Pancreas (tissue), 10 donors: ENCODE results near the gene KCNMA1. TPM values are rescaled to one million over a fixed set of nuclear protein-coding genes. Genes with fewer than 3 reads are reported as not detected.

Source experiments
- ATAC-seq, 4 donors: fragments of 200-7000 bp; cut with Tn5 transposase; one replicate each; pipeline versions ENCODE4 v1.8.0 to v1.9.1; 2020; ENCODE audit warnings: mild to moderate bottlenecking in 4 of 4, moderate library complexity in 4 of 4
- DNase-seq, 6 donors: peaks; one replicate each; pipeline ENCODE4 v3.0.0-alpha.2; 2020
- FAIRE-seq: peaks from 2 replicates; lab custom pipeline; 2012; peaks lifted over from hg19 to GRCh38; lab: Jason Lieb, UNC
- H3K27ac ChIP-seq, 4 donors: fragments of 200-600 bp; sonication (generic); 1 replicate in 3 of 4; 2 replicates in 1 of 4; pipeline versions ENCODE4 v1.5.0 to v1.8.0; 2020
- H3K27me3 ChIP-seq, 4 donors: fragments of 200-600 bp; one replicate each; pipeline ENCODE4 v1.8.0; 2021
- H3K36me3 ChIP-seq, 3 donors: fragments of 200-600 bp; sonication (generic) in 1 of 3; one replicate each; pipeline versions ENCODE4 v1.5.0 to v1.8.0; 2020 to 2021
- H3K4me1 ChIP-seq, 3 donors: fragments of 200-600 bp; one replicate each; pipeline ENCODE4 v1.8.0; 2021
- H3K4me3 ChIP-seq, 4 donors: fragments of 200-600 bp; sonication (generic) in 2 of 4; one replicate each; pipeline versions ENCODE4 v1.5.0 to v1.8.0; 2020 to 2021
- H3K9me3 ChIP-seq, 4 donors: fragments of 200-600 bp; one replicate each; pipeline ENCODE4 v1.8.0; 2021
- CTCF ChIP-seq, 4 donors: fragments of 200-600 bp; sonication (generic) in 3 of 4; IDR thresholded peaks; one replicate each; pipeline versions ENCODE4 v1.5.0 to v1.8.0; 2021; ENCODE audit warnings: antibody characterized with exemption in 4 of 4
- WGBS, 2 donors: extraction: QIAGEN DNeasy Blood & Tissue Kit; methylation state at CpG; one replicate each; pipeline ENCODE4 v1.1.7; 2013; 5-methylcytosine and 5-hydroxymethylcytosine counted together
- intact Hi-C, 3 donors: fragments of 100-400 bp; cut with DNase I; formaldehyde crosslinking; loops; one replicate each; pipeline versions ENCODE4 v1.11.1 to v1.14.2; 2022
- polyA plus RNA-seq, 2 donors: library from polyadenylated mRNA; stranded (reverse); fragments of 200-250 nt; gene quantifications; one replicate each; pipeline ENCODE4 v1.2.3, GENCODE V29; 2013
- total RNA-seq, 6 donors: library from RNA; stranded (reverse); fragmentation: NEBNext Ultra II Directional in 4 of 6; extraction: Animal tissue kit (Norgen Biotek cat#: 25700) in 4 of 6; gene quantifications; one replicate each; pipeline versions ENCODE4 v1.2.1 to v1.2.4, GENCODE V29; 2021 to 2023
- donor health status: healthy with polysubstance abuse.
- donor health status: DM: no; HTN: no; CAD: no; lungs with moderate emphysema.
- donor health status: DM: no; HTN: no; CAD: no.
- donor health status: control.
- donor health status: control.
- donor health status: Bipolar disorder and iron deficiency.
- donor health status: DM: yes; HTN: yes; CAD: no.
- donor health status: DM: no; HTN: no; CAD: no.
- donor health status: DM: no; HTN: no; CAD: no.
- donor health status: DM: yes; HTN: yes; CAD: no.

Gene KCNMA1
- total and polyA plus RNA-seq, 8 donors, result 3.5 to 19.4 (median 9.3) TPM

GRCh38 chr10:77131214-77131613, 506.4 kb downstream of the KCNMA1 start:
- no peak for DNase-seq
- ATAC-seq, result no peak
- H3K36me3 ChIP-seq, result no peaks in the 10 kb centered on the region
- no peak overlapping the region for H3K4me3 ChIP-seq
- no peaks in the 10 kb centered on the region for H3K4me1 ChIP-seq
- intact Hi-C loops, result no loop called here
- FAIRE-seq, result no peak
- H3K9me3 ChIP-seq, result no peaks in the 10 kb centered on the region
- H3K27me3 ChIP-seq, result no peaks in the 10 kb centered on the region
- no peak overlapping the region for H3K27ac ChIP-seq
- 93 to 94% methylated on average over 3 of the region's 3 CpGs for WGBS, 2 donors
- no peak for TF ChIP-seq CTCF (IDR thresholded peaks at IDR 0.05)

- WGBS, 2 donors, result 86 to 90% methylated on average over 1 of the region's 1 CpG
- peaks cover 0 to 9% (median 0%) of the 10 kb centered on the region in 3 donors for H3K4me1 ChIP-seq
- H3K9me3 ChIP-seq, result no peaks in the 10 kb centered on the region
- ATAC-seq (no peak), FAIRE-seq (no peak), DNase-seq (no peak)
- intact Hi-C loops, result no loop called here
- H3K27ac ChIP-seq, result no peak overlapping the region
- no peaks in the 10 kb centered on the region for H3K27me3 ChIP-seq
- no peaks in the 10 kb centered on the region for H3K36me3 ChIP-seq
- no peak overlapping the region for H3K4me3 ChIP-seq
- no peak for TF ChIP-seq CTCF (IDR thresholded peaks at IDR 0.05)
Measured at GRCh38 chr10:77127243-77127642, 510.4 kb downstream of the KCNMA1 start.

DNA sequence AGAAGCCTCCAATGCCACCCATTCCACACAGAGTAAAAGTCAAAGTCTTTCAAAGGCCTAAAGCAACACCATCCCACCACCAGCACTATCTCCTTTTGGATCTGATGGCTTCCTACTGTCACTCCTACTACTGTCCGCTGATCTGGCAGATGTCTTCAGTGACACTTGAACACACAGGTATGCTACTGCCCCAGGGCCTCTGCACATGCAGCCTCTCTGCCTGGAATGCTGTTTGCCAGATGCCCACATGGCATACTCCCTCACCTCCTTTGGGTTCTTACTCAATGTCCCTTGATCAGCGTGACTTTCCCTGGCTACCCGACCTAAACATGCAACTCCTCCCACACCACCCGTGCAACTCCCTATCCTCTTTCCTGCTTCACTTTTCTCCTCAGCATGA, 512.4 kb downstream of the KCNMA1 start:
- intact Hi-C loops, result no loop called here
- 90 to 92% methylated on average over 4 of the region's 4 CpGs for WGBS, 2 donors
- Histone ChIP-seq H3K27ac (no peak overlapping the region), H3K27me3 (no peaks in the 10 kb centered on the region), H3K36me3 (no peaks in the 10 kb centered on the region), H3K9me3 (no peaks in the 10 kb centered on the region), H3K4me1 (peaks cover 0 to 9% (median 0%) of the 10 kb centered on the region in 3 donors), H3K4me3 (no peak overlapping the region)
- DNase-seq (no peak), FAIRE-seq (no peak), ATAC-seq (no peak)
- TF ChIP-seq CTCF (IDR thresholded peaks at IDR 0.05), result no peak

GRCh38 chr10:77123330-77123729, 514.3 kb downstream of the KCNMA1 start:
- 60 to 69% methylated on average over 5 of the region's 5 CpGs for WGBS, 2 donors
- no peak for FAIRE-seq
- H3K9me3 ChIP-seq, result no peaks in the 10 kb centered on the region

More at GRCh38 chr10:77123330-77123729, 514.3 kb downstream of the KCNMA1 start:
- DNase-seq (no peak), ATAC-seq (no peak)
- Histone ChIP-seq H3K27ac (no peak overlapping the region), H3K27me3 (no peaks in the 10 kb centered on the region), H3K4me3 (no peak overlapping the region), H3K36me3 (no peaks in the 10 kb centered on the region), H3K4me1 (peaks cover 0 to 9% (median 0%) of the 10 kb centered on the region in 3 donors)
- intact Hi-C loops, result no loop called here
- TF ChIP-seq CTCF (IDR thresholded peaks at IDR 0.05), result no peak
